PC-9 (cell line): ENCODE measurements around the gene ASCC1.

Experiments used
- CTCF ChIP-seq: fragments of 200-600 bp; sonication (generic); conservative IDR thresholded peaks from 2 replicates; pipeline ENCODE4 v1.6.1; 2017; ENCODE audit warnings: mixed run types, antibody characterized with exemption, mild to moderate bottlenecking, moderate library complexity
- EZH2 ChIP-seq: fragments of 200-600 bp; sonication (generic); IDR thresholded peaks from 2 replicates; pipeline ENCODE4 v1.8.0; 2017; ENCODE audit warnings: antibody characterized with exemption, low read depth

GRCh38 chr10:72132854-72133253 lies 83.2 kb downstream of the ASCC1 start:
- TF ChIP-seq CTCF (no peak), EZH2 (no peak)
